B cell (primary cell): ENCODE results near the gene ZBED4. TPM values are rescaled to one million over a fixed set of nuclear protein-coding genes. Genes with fewer than 3 reads are reported as not detected.

Source experiments
- ATAC-seq: fragments of 200-7000 bp; cut with Tn5 transposase; one replicate; pipeline ENCODE4 v1.10.0; 2021; ENCODE audit warnings: low read depth, mild to moderate bottlenecking, moderate number of reproducible peaks, moderate library complexity
- CTCF ChIA-PET: fragments of 350-600 bp; sonication (Branson Sonifier 250); formaldehyde crosslinking; loops from one replicate; lab custom pipeline; 2021; ENCODE audit warnings: antibody characterized with exemption, inconsistent platforms; lab: Charles Lee
- POLR2A ChIA-PET: fragments of 350-600 bp; sonication (Branson Sonifier 250); formaldehyde crosslinking; loops from one replicate; lab custom pipeline; 2021; ENCODE audit warnings: antibody characterized with exemption; lab: Charles Lee
- DNase-seq: peaks from one replicate; pipeline ENCODE4 v3.0.0; 2013
- H2AFZ ChIP-seq: 2 replicates; pipeline ENCODE4 v1.6.1; 2012; ENCODE audit warnings: mild to moderate bottlenecking, low read depth, low read length; ENCODE audit not compliant: insufficient read depth, poor library complexity, severe bottlenecking
- H3K27ac ChIP-seq, 2 donors: 1 replicate in 1 of 2; 2 replicates in 1 of 2; pipeline ENCODE4 v1.5.1; 2012 to 2013; ENCODE audit warnings: low read length in 2 of 2, mild to moderate bottlenecking in 2 of 2, moderate library complexity in 1 of 2
- H3K27me3 ChIP-seq, 4 experiments: fragments of 200-600 bp in 1 of 4; sonication (generic) in 1 of 4; replicated peaks in 1 of 4; 1 replicate in 2 of 4; 2 replicates in 2 of 4; pipeline versions ENCODE4 v1.6.1 to v1.7.0; 2013 to 2016; ENCODE audit warnings: low read length in 3 of 4, mild to moderate bottlenecking in 2 of 4, mixed read lengths in 1 of 4, moderate library complexity in 1 of 4; ENCODE audit not compliant: insufficient read depth in 4 of 4, control insufficient read depth in 3 of 4; ENCODE audit errors: control extremely low read depth in 1 of 4
- H3K36me3 ChIP-seq, 2 experiments: replicated peaks in 1 of 2; 1 replicate in 1 of 2; 2 replicates in 1 of 2; pipeline versions ENCODE4 v1.6.1 to v1.7.1; 2013; ENCODE audit warnings: low read length in 1 of 2; ENCODE audit not compliant: insufficient read depth in 2 of 2, control insufficient read depth in 1 of 2; ENCODE audit errors: control extremely low read depth in 1 of 2, extremely low read depth in 1 of 2
- H3K4me1 ChIP-seq, 2 donors: fragments of 200-600 bp in 1 of 2; sonication (generic) in 1 of 2; 1 replicate in 1 of 2; 2 replicates in 1 of 2; pipeline versions ENCODE4 v1.5.1 to v1.6.1; 2013 to 2017; ENCODE audit warnings: low read length in 2 of 2; ENCODE audit not compliant: control insufficient read depth in 2 of 2, insufficient read depth in 2 of 2
- H3K4me2 ChIP-seq: replicated peaks from 2 replicates; pipeline ENCODE3; 2012; ENCODE audit warnings: mild to moderate bottlenecking, low read depth, low read length; ENCODE audit not compliant: poor library complexity, severe bottlenecking
- H3K4me3 ChIP-seq, 5 experiments: fragments of 200-600 bp in 1 of 5; sonication (generic) in 1 of 5; 1 replicate in 3 of 5; 2 replicates in 2 of 5; pipeline versions ENCODE4 v1.5.1 to v1.7.0; 2011 to 2016; ENCODE audit warnings: low read length in 4 of 5, mild to moderate bottlenecking in 4 of 5, low read depth in 2 of 5, control low read depth in 1 of 5, moderate library complexity in 1 of 5; ENCODE audit not compliant: insufficient read depth in 1 of 5; ENCODE audit errors: control extremely low read depth in 1 of 5, extremely low read depth in 1 of 5
- H3K79me2 ChIP-seq: fragments of 200-600 bp; sonication (generic); one replicate; pipeline ENCODE4 v1.6.0; 2016; ENCODE audit warnings: low read length; ENCODE audit not compliant: control insufficient read depth, insufficient read depth
- H3K9ac ChIP-seq: fragments of 200-600 bp; sonication (generic); 2 replicates; pipeline ENCODE4 v1.6.1; 2017; ENCODE audit warnings: mild to moderate bottlenecking, low read length, moderate library complexity
- H3K9me3 ChIP-seq, 3 donors: one replicate each; pipeline versions ENCODE4 v1.6.1 to v1.7.1; 2013; ENCODE audit warnings: low read length in 2 of 3; ENCODE audit not compliant: control insufficient read depth in 2 of 3, insufficient read depth in 1 of 3; ENCODE audit errors: control extremely low read depth in 1 of 3
- H4K20me1 ChIP-seq: 2 replicates; pipeline ENCODE4 v1.6.0; 2012; ENCODE audit warnings: mild to moderate bottlenecking, low read length; ENCODE audit not compliant: insufficient read depth, control insufficient read depth, poor library complexity, severe bottlenecking
- H3K27ac Mint-ChIP-seq: one replicate; pipeline ENCODE4 v1.8.0; 2021; ENCODE audit warnings: mixed read lengths
- H3K27me3 Mint-ChIP-seq: one replicate; pipeline ENCODE4 v1.8.0; 2021; ENCODE audit warnings: mixed read lengths
- H3K4me1 Mint-ChIP-seq: one replicate; pipeline ENCODE4 v1.8.0; 2021; ENCODE audit warnings: mixed read lengths
- H3K4me3 Mint-ChIP-seq: one replicate; pipeline ENCODE4 v1.8.0; 2021; ENCODE audit warnings: mixed read lengths
- H3K9me3 Mint-ChIP-seq: one replicate; pipeline ENCODE4 v1.8.0; 2022; ENCODE audit warnings: mixed read lengths; ENCODE audit not compliant: insufficient read depth
- EZH2 ChIP-seq: IDR thresholded peaks from 2 replicates; pipeline ENCODE4 v1.6.1; 2012; ENCODE audit warnings: borderline replicate concordance, low read depth, mild to moderate bottlenecking, moderate library complexity, low read length; ENCODE audit not compliant: insufficient read depth, poor library complexity, severe bottlenecking
- WGBS: methylation state at CpG from one replicate; pipeline ENCODE4 v1.1.5; 2013; ENCODE audit warnings: missing lambda C conversion rate; ENCODE audit not compliant: insufficient coverage; 5-methylcytosine and 5-hydroxymethylcytosine counted together
- intact Hi-C: fragments of 100-400 bp; cut with micrococcal nuclease; formaldehyde crosslinking; loops from one replicate; pipeline ENCODE4 v1.10.0; 2022
- polyA plus RNA-seq: library from polyadenylated mRNA; depleted of rRNA; stranded (reverse); fragments of >200 nt; gene quantifications from 2 replicates; pipeline ENCODE4 v1.2.3, GENCODE V29; 2012
- total RNA-seq, 2 donors: library from RNA; stranded (reverse); fragments of 120-200 nt in 1 of 2; gene quantifications; 1 replicate in 1 of 2; 2 replicates in 1 of 2; pipeline versions ENCODE4 v1.2.3 to v1.2.4, GENCODE V29; 2013 to 2022
- TF ChIP-seq, protein P1 (sequence below): fragments of 200-600 bp; IDR thresholded peaks from one replicate; pipeline ENCODE4 v1.8.0; 2022; ENCODE audit warnings: antibody characterized with exemption, mild to moderate bottlenecking

ZBED4 gene
- total and polyA plus RNA-seq, 2 donors (not counting 1 experiment from before 2014, with no cell fraction given), result 5.9 to 14.6 TPM

DNA sequence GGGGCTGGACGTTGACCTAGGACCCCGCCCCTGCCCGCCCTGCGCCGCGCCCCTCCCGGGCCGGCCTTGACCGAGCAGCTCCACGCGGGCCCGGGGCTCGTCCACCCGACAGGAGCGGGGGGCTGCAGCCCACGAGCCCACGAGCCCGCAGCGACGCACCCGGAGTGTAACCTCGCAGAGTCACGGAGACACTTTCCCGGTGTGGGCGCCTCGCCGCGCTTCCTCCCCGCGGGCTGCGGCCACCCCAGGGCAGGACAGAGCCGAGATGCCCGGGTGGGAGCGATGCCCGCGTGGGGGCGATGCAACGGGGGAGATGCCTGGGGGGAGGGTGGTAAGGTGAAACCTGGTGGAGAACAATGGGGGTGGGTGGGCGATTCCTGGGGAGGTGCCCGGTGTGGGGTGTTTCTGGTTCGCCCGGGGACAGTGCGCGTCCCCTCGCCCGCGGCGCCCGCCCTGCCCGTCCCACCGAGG, 4.9 kb upstream of the ZBED4 start:
- no peak for DNase-seq

More for the DNA sequence above, 4.9 kb upstream of the ZBED4 start:
- peak overlapping the region; percentile 51 for H3K9ac ChIP-seq
- peaks cover 0 to 14% (median 0%) of the 10 kb centered on the region in 3 donors for H3K9me3 ChIP-seq
- CTCF ChIA-PET, result no interaction called here
- POLR2A ChIA-PET, result no interaction called here
- H3K27ac ChIP-seq, result no peak overlapping the region
- H3K27me3 ChIP-seq, result peaks cover 0 to 40% (median 21%) of the 10 kb centered on the region in 4 experiments
- H3K4me3 ChIP-seq, result peak overlapping the region in 3 of 5 experiments; percentile 38 to 42 (median 39)
- Mint-ChIP-seq H3K9me3 (no peaks in the 10 kb centered on the region), H3K4me3 (no peak overlapping the region), H3K4me1 (peaks cover 22% of the 10 kb centered on the region), H3K27me3 (peaks cover 35% of the 10 kb centered on the region), H3K27ac (no peak overlapping the region)
- intact Hi-C loops, result no loop called here
- no peaks in the 10 kb centered on the region for H3K36me3 ChIP-seq
- 3% methylated on average over 48 of the region's 51 CpGs for WGBS
- H2AFZ ChIP-seq, result peak overlapping the region; percentile 42
- no peaks in the 10 kb centered on the region for H3K79me2 ChIP-seq
- peaks cover 22 to 31% of the 10 kb centered on the region in 2 donors for H3K4me1 ChIP-seq
- peak overlapping the region; percentile 91 for H3K4me2 ChIP-seq
- peak; percentile 5 for TF ChIP-seq EZH2
- TF ChIP-seq, protein P1, sequence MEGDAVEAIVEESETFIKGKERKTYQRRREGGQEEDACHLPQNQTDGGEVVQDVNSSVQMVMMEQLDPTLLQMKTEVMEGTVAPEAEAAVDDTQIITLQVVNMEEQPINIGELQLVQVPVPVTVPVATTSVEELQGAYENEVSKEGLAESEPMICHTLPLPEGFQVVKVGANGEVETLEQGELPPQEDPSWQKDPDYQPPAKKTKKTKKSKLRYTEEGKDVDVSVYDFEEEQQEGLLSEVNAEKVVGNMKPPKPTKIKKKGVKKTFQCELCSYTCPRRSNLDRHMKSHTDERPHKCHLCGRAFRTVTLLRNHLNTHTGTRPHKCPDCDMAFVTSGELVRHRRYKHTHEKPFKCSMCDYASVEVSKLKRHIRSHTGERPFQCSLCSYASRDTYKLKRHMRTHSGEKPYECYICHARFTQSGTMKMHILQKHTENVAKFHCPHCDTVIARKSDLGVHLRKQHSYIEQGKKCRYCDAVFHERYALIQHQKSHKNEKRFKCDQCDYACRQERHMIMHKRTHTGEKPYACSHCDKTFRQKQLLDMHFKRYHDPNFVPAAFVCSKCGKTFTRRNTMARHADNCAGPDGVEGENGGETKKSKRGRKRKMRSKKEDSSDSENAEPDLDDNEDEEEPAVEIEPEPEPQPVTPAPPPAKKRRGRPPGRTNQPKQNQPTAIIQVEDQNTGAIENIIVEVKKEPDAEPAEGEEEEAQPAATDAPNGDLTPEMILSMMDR, result no peak
- ATAC-seq, result no peak
- H4K20me1 ChIP-seq, result peaks cover 7% of the 10 kb centered on the region
